ENCODE data around the gene EBP.
"Not testable (repeated sequence)": the region's sequence is repeated elsewhere in the genome, so short reads cannot be mapped to it uniquely, and the experiment has no call there.

Gene EBP

GRCh38 chrX:48525853-48526252 lies 4.2 kb downstream of the EBP start:
- not testable (repeated sequence) for DNase-seq (ENCODE audit: low spot score)

- no peak for DNase-seq (ENCODE audit: low spot score)
These were observed 9.1 kb downstream of the EBP start for GRCh38 chrX:48530736-48531135.

- DNase-seq (ENCODE audit: low spot score): peak; percentile 82
These were observed 9.9 kb downstream of the EBP start for GRCh38 chrX:48531358-48531959.

GRCh38 chrX:48532161-48532560 lies 10.6 kb downstream of the EBP start:
- no peak for DNase-seq (ENCODE audit: low spot score)

DNA sequence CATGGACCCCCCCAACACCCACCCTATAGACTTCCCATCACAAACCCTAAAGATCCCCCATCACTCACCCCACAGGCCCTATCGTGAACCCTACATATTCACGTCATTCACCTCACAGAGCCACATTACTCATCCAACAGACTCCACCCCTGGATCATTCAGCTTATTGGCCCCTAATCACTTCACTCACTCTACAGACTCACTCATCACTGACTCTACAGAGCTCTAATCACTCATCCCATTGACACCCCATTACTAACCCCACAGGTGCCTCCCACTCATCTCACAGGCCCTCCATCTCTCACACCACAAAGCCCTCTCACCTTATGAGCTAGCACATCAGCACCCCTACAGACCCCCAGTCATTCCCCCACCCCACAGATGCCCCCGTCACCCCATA lies 11.6 kb downstream of the EBP start:
- no peak for DNase-seq (ENCODE audit: low spot score)

DNA sequence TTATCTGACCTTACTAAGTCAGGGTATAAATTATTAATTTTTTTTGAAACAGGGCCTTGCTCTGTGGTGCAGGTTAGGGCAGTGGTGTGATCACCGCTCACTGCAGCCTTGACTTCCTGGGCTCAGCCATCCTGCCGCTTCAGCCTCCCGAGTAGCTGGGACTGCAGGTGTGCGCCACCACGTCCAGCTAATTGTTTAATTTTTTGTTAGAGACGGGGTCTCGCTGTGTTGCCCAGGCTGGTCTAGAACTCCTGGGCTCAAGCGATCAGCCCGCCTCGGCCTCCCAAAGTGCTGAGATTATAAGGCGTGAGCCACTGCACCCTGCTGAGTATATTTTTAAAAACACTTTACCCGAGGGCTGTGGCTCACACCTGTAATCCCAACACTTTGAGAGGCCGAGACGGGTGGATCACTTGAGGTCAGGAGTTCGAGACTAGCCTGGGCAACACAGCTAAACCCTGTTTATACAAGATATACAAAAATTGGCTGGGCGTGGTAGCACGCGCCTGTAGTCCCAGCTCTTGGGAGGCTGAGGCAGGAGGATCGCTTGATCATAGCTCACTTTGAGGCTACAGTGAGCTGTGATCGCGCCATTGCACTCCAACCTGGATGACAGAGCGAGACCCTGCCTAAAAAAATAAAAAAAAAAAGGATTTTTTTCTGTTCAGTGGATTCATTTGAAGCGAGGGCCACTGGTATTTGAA lies 17.2 kb downstream of the EBP start:
- DNase-seq (ENCODE audit: low spot score): no peak

DNA sequence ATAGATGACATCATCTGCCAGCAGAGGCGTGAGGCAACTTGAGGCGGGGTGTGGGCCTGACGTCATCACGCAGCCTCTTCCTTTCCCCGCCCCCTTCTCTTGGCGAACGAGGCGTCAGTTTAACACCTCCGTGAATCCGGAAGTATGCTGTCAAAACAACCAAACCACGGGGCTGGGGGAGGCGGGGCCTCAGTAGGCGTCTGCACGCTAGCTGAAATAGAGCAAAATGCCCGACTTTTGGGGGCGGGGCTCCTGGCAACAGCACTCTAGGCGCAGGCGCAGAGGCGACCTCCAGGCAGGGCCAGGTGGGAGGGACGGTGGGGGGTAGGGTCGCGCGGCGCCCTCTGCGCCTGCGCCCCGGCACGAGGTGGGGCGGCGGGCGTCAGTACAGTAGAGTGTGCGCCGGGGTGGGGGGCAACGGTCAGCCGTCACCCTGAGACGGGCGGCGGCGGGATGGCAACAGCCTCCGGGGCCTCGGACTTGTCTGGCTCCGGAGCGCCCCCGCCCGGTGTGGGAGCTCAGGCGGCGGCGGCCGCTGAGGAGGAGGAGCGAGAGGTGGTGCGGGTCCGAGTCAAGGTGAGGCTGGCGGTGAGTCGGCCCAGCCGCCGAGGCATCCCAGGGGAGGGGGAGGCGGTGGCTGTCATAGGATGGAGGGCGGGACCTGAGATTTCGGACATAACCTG lies 17.9 kb downstream of the EBP start, which contains the start of gene TBC1D25:
Gene TBC1D25, plus strand, starts transcription at position 370 of the 683 bp plus-strand sequence. Its CDS starts 84 bp downstream, at position 454.
- DNase-seq (ENCODE audit: low spot score): peak; percentile 98

DNA sequence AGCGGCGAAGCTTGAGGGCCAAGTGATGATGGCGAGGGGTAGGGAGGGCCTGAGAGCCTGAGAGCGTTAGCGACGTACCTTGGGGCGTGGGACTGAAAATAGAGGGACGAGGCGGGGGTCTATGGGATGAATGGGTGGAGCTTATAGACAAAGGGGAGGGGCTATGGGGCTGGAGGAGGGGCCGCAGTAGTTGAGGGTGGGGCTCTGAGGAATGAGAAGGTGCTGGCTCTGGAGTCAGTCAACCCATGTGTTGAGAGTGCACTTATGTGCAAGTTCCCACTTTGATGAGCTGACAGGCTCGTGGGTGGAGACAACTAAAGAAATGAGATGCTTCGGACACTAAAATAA lies 18.4 kb downstream of the EBP start:
- DNase-seq (ENCODE audit: low spot score): no peak

DNA sequence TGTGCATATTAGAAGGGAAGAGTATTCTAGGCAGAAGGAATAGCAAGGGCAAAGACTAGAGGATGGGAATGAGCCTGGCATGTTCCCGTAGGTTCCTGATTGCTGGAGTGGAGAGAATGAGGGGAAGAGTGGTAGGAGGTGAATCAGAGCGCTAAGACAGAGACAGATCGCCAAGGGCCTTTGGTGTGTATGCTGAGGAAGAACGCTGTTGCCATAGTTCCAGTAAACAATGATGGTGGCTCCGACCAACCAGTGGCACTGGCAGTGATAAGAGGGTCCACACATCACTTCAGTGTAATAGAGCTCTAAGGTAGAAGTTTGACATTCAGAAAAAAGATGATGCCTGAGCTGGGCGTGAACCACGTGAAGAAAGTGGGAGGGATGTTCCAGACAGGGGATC lies 18.9 kb downstream of the EBP start:
- no peak for DNase-seq (ENCODE audit: low spot score)

DNA sequence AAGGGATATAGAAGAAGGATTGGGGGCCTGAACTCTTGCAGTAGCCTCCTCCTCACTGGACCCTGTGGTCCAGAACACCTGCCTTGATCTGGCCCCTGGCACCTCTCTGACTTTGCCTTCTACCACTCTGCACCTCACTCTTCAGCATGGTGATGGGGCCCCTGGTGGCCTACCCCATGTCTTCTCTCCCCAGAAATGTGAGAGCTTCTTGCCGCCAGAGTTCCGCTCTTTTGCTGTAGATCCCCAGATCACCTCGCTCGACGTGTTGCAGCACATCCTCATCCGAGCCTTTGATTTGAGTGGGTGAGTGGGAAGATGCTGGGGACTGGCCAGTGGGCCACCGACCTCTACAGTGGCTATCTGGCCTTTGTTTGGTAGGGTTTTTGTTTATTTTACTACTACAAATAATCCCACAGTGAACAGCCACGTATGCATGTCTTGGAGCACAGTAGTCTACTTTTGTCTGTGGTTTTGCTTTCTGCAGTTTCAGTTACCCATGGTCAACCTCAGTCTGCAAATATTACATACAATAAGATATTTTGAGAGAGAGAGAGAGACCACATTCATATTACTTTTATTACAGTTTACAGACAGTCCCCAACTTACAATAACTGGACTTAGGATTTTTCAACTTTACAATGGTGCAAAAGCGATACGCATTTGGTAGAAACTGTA lies 19.7 kb downstream of the EBP start:
- DNase-seq (ENCODE audit: low spot score): no peak

- DNase-seq (ENCODE audit: low spot score): no peak
These were observed 27.3 kb downstream of the EBP start for GRCh38 chrX:48548871-48549270.

DNA sequence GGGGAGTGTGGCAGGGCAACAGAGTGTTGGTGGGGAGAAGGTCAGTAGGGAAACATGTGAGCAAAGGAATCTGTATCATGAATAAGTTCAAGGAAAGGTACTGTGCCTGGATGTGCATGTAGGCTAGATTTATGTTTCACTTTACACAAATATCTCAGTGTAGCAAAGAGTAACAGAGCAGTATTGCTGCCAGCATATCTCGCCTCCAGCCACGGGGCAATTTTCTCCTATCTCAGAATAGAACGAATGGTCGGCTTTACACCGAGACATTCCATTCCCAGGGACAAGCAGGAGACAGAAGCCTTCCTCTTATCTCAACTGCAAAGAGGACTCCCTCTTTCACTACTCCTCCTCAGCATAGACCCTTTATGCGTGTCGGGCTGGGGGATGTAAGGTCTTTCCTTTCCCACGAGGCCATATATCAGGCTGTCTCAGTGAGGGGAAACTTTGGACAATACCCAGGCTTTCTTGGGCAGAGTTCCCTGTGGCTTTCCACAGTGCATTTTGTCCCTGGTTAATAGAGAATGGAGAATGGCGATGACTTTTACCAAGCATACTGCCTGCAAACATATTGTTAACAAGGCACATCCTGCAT lies 34.2 kb downstream of the EBP start:
- not testable (repeated sequence) for DNase-seq (ENCODE audit: low spot score)

- DNase-seq (ENCODE audit: low spot score): no peak
These were observed 36.7 kb downstream of the EBP start for GRCh38 chrX:48558271-48558670.

GRCh38 chrX:48559636-48560035 lies 38.0 kb downstream of the EBP start:
- no peak for DNase-seq (ENCODE audit: low spot score)

DNA sequence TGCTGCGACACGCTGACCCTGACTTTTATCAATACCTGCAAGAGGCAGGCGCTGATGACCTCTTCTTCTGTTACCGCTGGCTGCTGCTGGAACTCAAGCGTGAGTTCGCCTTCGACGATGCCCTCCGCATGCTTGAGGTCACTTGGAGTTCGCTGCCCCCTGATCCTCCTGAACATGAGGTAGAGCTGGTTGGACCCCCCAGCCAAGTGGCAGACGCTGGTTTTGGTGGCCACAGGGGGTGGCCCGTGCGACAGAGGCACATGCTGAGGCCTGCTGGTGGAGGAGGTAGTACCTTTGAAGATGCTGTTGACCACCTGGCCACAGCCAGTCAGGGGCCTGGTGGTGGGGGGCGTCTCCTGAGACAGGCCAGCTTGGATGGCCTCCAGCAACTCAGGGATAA lies 38.4 kb downstream of the EBP start:
- no peak for DNase-seq (ENCODE audit: low spot score)

GRCh38 chrX:48560681-48561080 lies 39.1 kb downstream of the EBP start:
- DNase-seq (ENCODE audit: low spot score): no peak

DNA sequence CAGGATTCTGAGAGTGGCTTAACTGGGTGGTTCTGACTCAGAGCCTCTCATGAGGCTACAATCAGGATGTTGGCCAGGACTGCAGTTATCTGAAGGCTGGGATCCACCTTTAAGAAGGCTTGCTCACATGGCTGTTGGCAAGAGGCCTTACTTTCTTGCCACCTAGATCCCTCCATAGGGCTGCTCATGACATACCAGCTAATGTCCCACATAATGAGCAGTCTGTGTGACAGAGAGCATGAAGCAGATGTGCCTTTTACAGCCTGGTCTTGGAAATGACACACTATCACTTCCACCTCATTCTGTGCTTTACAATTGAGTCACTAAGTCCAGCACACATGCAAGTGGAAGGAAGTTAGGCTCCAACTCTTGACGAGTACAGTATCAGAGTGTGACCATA lies 48.4 kb downstream of the EBP start:
- DNase-seq (ENCODE audit: low spot score): no peak

- no peak for DNase-seq (ENCODE audit: low spot score)
These were observed 52.2 kb downstream of the EBP start for GRCh38 chrX:48573690-48574269.

DNA sequence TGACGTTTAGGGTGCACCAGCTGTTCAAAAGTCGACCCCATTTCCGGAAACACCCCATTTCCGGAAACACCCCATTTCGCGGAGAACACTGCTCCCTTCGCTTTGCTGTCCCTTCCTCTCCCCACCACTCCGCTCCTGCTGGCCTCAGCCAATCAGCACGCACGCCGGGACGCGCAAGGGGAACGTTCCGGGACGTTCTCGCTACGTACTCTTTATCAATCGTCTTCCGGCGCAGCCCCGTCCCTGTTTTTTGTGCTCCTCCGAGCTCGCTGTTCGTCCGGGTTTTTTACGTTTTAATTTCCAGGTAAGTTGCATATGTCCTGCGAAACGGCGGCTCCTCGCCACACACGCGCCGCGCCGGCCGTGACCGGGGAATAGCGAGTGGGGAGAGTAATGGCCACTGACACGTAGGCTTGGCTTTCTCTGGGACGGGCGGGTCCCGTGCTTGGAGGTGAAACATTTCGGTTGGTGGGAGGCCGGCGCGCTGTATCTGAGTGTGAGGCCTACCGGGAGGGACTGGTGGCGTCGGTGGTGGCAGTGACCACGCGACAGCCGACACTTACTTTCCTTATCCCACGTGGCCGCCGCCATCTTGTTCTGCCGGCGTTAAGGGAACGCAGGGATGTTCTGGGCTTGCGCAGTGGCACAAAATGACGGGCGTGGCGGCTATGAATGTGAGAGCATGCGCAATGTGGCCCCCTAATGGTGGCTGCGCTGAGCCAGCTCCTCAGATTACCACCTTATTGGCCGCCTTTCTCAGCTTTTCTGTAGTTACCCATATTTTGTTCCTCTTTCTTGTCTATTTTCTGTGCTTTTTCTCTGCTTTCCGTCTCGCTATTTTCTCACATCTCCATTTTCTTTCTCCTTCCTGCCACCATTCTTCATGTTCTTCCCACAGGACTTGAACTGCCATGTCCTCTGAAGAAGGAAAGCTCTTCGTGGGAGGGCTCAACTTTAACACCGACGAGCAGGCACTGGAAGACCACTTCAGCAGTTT lies 53.0 kb downstream of the EBP start, which contains the start of gene RBM3:
Gene RBM3, plus strand, starts transcription at position 215 of the 997 bp plus-strand sequence. Its CDS starts 697 bp downstream, at position 912.
- DNase-seq (ENCODE audit: low spot score): peak; percentile 96

DNA sequence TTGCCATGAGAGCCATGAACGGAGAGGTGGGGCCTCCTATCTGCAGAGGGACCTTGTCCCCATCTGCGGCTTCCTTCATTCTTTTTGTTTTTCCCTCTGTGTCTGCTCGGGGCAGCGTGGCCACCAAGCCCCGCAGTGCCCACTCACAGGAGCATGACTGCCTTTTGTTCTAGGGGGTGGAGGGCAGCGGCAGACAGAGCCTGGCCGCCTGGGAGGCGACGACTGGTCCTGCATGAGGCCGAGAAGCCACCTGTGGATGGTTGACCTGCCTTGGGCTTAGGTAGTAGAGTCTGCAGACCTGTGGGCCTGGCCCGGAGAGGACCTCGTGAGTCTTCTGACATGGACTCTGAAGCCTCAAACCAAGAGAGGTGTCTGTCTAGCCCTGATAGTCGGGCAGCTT lies 54.0 kb downstream of the EBP start:
- no peak for DNase-seq (ENCODE audit: low spot score)

- no peak for DNase-seq (ENCODE audit: low spot score)
These were observed 54.5 kb downstream of the EBP start for GRCh38 chrX:48576108-48576507.
